Central memory CD4-positive, alpha-beta T cell (primary cell): ENCODE measurements around the gene RFNG.

ENCODE experiments used
- DNase-seq: peaks from one replicate; pipeline ENCODE4 v3.0.0; 2022

RFNG gene

DNA sequence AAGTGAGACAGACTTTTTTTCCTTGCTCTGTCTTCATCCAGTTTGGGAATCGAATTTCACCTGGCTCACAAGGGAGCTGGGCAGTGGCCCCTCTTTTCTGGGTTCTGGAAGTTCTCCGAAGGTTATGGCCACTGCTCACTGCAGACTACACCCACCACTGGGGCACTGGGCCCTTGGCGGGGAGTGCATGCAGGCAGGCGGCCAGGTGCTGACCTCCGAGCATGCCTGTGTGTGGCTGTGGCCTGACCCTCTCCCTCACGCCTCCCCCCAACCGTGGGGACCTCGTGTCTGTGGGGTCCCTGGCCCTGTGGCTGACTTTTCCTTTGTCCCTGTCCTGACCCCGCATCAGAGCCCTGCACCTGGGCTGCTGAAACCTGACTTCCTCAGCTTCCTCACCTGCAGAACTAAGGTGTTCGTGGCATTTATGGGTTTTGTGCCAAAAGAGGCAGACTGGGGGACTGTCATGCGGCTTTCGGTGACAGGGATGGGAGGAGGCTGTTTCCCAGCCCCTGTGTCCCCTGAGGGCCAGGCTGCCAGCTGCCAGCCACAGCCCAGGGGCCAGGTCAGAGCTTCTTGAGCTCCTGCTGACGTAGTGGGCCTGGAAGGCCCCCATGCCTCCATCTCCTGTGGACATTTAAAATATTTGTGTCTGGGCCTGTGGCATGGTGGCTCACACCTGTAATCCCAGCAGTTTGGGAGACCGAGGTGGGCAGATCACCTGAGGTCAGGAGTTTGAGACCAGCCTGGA lies 52.7 kb downstream of the RFNG start:
- no peak for DNase-seq

DNA sequence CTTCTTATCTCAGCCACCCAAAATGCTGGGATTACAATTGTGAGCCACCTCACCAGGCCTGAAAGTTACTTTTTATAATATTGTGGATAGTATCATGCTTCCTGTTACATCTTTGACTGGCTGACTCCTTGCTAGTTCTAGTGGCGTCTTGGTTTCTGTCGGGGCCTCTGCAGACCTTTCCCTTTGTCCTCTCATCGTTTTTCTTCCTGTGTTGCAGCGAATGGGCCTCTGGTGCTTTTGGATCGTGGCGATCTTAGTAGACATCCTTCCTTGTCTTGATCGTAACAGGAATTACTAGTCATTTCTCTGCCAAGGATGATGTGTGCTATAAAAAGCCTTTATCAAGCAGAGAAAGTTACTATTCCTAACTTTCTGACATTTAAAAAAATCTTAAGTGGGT lies 53.4 kb downstream of the RFNG start:
- DNase-seq: no peak
